ENCODE measurements around the gene CFAP410. TPM values are rescaled to one million over a fixed set of nuclear protein-coding genes. Genes with fewer than 3 reads are reported as not detected.

The CFAP410 gene
- 10 to 100 TPM; 48.0 to 54.2 TPM for total RNA-seq
- 39.0 to 44.3 reads per million in 2 donors for total RNA-seq

DNA sequence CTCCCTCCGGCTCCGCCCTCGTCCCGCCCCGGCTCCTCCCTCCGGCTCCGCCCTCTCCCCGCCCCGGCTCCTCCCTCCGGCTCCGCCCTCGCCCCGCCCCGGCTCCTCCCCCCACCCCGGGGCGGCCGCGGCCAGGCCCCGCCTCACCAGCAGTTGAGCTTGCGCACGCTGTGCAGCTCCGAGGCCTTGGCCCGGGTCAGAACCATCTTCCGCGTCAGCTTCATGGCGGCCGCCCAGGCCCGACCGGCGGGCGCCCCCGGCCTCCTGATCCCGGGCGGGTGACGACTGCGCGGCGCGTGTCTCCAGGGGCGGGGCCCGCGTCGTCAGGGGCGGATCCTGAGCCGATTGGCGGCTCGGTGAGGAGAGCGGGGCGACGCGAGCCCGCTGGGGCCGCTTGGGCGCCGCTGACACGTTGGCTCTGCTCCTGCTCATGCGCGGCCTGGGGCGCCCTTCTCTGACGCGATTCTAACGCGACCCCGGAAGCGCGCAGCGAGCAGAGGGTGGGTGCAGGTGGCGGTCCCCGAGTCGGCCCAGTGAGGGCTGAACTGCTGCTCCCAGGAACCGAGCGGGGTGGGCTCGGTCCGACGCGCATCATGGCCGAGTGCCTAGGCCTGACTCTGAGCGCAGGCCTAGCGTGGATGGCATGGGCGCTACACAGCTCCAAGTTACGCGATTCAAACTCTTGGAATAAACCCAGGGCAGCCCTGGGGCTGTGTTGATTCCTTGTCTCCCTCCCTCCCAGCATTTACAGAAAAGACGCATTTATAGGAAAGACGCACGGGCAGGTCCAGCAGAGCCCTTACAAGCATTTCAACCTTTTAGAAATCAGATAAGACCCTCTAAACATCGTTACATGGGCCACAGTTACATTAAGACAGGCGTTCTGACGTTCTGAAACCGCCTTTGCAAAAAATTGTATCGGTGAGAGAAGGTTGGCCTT, at the start of gene CFAP410:
CFAP410 (minus strand) TSS at position 420 of the 940 bp plus-strand sequence; CDS start at position 224, 196 bp downstream.
- Mint-ChIP-seq H3K36me3 (ENCODE audit: low read depth) (no peaks in the 10 kb centered on the region), H3K4me3 (peak within 1 kb of the TSS; percentile 95), H3K27ac (peak within 1 kb of the TSS; percentile 96), H3K27me3 (no peaks in the 10 kb centered on the region), H3K4me1 (peaks cover 9% of the 10 kb centered on the region)
- no peaks in the 10 kb centered on the region for H3K9me3 ChIP-seq (ENCODE audit: control insufficient read depth, low read length, poor library complexity, severe bottlenecking)
- DNase-seq (peak; percentile 92 to 94 (median 93)), ATAC-seq (peak; percentile 90)

DNA sequence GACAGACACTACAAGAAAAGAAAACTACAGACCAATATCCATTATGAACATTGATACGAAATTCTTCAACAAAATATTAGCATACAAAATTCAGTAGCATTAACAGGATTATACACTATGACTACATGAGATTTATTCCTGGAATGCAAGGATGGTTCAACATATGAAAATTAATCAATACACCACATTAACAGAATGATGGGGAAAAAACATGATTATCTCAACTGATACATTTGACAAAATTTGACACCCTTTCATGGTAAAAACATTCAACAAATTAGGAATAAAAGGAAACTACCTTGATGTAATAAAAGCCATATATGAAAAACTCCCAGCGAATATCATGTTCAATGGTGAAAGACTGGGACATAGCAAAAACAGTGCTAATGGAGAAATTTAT, 45.8 kb upstream of the CFAP410 start:
- Mint-ChIP-seq H3K4me1 (peaks cover 5% of the 10 kb centered on the region), H3K4me3 (no peak overlapping the region), H3K27me3 (no peaks in the 10 kb centered on the region), H3K27ac (no peak overlapping the region), H3K36me3 (ENCODE audit: low read depth) (peaks cover 19% of the 10 kb centered on the region)
- DNase-seq (no peak), ATAC-seq (no peak)
- H3K9me3 ChIP-seq (ENCODE audit: control insufficient read depth, low read length, poor library complexity, severe bottlenecking) = no peaks in the 10 kb centered on the region

DNA sequence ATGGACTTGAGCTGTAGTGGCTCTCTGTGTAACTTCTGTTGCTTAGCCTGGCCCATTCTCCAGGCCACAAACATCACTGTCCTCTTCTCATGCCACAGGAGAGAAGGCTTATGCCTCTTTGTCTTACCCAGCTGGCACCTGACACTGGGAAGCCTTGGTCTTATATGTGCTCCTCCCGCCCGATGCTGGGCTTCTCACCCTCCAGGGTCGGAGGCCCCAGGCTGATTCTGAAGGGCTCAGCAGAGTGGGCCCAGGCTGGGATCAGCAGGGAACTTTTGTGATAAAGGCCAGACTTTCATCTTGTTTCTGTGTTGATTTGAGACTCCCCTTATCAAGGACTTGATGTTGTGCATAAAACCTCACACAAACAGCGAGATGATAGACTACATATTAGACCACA, 44.0 kb upstream of the CFAP410 start:
- no peak overlapping the region for H3K4me3 Mint-ChIP-seq
- H3K9me3 ChIP-seq (ENCODE audit: control insufficient read depth, low read length, poor library complexity, severe bottlenecking) = no peaks in the 10 kb centered on the region
- no peak overlapping the region for H3K27ac Mint-ChIP-seq
- no peak for ATAC-seq
- no peak for DNase-seq
- no peaks in the 10 kb centered on the region for H3K27me3 Mint-ChIP-seq
- peaks cover 4% of the 10 kb centered on the region for H3K4me1 Mint-ChIP-seq
- peaks cover 17% of the 10 kb centered on the region for H3K36me3 Mint-ChIP-seq (ENCODE audit: low read depth)

DNA sequence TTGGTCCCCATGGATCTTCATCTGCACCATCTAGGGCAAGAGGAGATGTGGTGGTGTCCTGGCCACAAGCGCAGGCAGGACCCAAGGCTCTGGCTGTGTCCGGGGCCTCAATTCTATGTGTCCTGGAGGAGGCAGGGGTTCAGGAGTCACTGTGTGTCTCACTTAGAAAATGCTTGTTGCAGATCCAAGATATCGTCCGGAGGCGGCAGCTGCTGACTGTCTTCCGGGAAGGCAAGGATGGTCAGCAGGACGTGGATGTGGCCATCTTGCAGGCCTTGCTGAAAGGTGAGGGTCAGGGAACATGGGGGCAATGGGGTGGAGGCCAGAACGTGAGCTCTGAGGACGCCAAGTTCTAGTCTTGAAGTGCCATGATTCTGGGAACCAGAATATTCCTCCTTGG, 43.3 kb upstream of the CFAP410 start:
- ATAC-seq (no peak), DNase-seq (no peak)
- no peaks in the 10 kb centered on the region for H3K9me3 ChIP-seq (ENCODE audit: control insufficient read depth, low read length, poor library complexity, severe bottlenecking)
- Mint-ChIP-seq H3K27ac (no peak overlapping the region), H3K4me3 (no peak overlapping the region), H3K27me3 (no peaks in the 10 kb centered on the region), H3K36me3 (ENCODE audit: low read depth) (peaks cover 15% of the 10 kb centered on the region), H3K4me1 (peaks cover 5% of the 10 kb centered on the region)

DNA sequence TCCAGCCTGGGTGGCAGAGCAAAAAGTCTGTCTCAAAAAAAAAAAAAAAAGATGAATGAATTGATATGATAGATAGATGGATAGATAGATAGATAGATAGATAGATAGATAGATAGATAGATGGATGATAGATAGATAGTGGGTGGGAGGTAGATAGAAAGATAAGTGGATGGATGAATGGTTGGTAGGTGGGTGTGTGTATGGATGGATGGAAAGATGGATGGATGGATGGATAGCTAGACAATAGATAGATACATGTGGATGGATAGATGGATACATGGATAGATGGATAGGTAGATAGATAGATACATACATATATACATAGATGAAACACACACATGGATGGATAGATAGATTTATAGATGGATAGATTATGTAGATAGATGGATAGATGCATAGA, 42.7 kb upstream of the CFAP410 start:
- H3K27ac Mint-ChIP-seq = no peak overlapping the region
- H3K27me3 Mint-ChIP-seq = no peaks in the 10 kb centered on the region
- no peak overlapping the region for H3K4me3 Mint-ChIP-seq
- DNase-seq = no peak
- H3K36me3 Mint-ChIP-seq (ENCODE audit: low read depth) = peaks cover 15% of the 10 kb centered on the region
- no peak for ATAC-seq
- peaks cover 5% of the 10 kb centered on the region for H3K4me1 Mint-ChIP-seq
- no peaks in the 10 kb centered on the region for H3K9me3 ChIP-seq (ENCODE audit: control insufficient read depth, low read length, poor library complexity, severe bottlenecking)

DNA sequence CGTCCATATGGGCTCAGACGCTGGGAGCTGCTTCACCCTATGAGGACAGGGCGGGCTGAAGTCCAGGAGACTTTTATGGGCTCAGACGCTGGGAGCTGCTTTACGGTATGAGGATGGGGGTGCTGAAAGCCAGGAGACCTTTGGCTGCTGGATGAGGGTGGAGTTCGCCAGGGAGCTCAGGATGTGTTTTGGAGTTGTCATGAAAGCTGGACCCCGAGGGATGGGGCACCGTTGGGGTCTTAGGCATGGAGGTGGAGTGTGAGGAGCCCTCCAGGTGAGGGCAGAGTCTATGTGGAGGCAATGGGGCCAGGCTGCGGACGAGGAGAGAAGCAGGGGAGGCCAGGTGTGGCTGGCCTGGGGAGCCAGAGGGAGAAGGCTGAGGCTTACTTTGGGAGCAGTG, 41.7 kb upstream of the CFAP410 start:
- no peak for DNase-seq
- no peaks in the 10 kb centered on the region for H3K9me3 ChIP-seq (ENCODE audit: control insufficient read depth, low read length, poor library complexity, severe bottlenecking)
- Mint-ChIP-seq H3K36me3 (ENCODE audit: low read depth) (peaks cover 15% of the 10 kb centered on the region), H3K27ac (no peak overlapping the region), H3K4me3 (no peak overlapping the region), H3K4me1 (peaks cover 5% of the 10 kb centered on the region), H3K27me3 (no peaks in the 10 kb centered on the region)
- no peak for ATAC-seq

DNA sequence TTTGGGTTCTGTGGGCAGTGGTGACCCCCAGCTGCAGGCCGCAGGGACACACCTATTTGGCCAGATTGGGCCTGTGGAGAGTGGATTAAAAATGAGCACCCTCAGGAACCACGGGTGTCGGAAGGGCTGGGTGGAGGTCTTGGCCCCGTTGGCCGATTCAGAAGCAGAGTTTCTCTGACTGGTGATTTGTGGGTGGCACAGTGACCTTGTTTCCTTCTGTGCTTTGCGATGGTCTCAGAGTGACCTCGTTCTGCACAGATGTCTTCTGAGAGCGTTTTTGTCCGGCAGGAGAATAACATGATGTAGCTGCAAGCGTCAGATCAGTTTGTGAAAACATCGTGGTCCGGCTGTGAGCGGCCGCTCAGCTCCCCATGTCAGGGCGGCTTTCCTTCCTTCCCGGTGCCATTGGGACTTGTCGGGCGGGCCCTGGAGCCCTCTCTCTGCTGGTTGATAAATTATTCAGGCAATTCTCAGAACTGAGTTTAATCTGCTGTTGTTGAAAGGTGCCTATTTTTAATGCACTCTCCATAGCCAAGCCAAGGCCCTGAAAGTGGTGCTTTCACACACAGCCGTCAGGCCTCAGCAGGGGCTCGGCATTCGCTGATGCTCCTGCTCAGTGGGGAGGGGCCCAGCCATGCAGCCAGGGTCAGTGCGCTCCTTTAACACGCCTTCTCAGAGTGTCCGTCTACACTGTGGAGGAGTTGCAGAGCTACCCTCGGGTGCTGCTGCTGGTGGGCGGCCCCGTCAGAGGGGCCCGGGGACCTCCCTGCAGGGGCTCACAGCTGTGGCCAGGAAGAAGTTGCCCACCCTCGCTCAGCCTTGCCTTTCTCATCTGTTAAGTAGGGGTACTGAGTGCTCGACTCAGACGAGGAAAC, 41.0 kb upstream of the CFAP410 start:
- peaks cover 11% of the 10 kb centered on the region for H3K4me1 Mint-ChIP-seq
- H3K36me3 Mint-ChIP-seq (ENCODE audit: low read depth) = peaks cover 15% of the 10 kb centered on the region
- no peaks in the 10 kb centered on the region for H3K27me3 Mint-ChIP-seq
- H3K4me3 Mint-ChIP-seq = no peak overlapping the region
- no peak for DNase-seq
- no peak for ATAC-seq
- no peak overlapping the region for H3K27ac Mint-ChIP-seq
- H3K9me3 ChIP-seq (ENCODE audit: control insufficient read depth, low read length, poor library complexity, severe bottlenecking) = no peaks in the 10 kb centered on the region

DNA sequence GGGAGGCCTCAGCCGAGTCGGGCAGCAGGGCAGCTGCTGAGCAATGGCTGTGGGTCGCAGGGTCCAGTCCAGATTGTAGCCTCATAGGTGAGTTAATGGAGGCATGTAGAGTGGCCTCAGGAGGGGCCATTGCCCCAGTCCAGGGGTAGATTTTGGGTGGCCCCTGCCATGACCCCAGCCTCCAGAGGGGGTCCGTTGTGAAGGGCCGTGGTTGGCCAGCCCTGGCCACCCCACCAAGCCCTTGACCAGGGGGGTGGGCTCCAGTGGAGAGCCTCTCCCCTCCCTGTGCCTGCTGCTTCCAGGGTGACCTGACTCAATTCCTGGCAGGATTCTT, 40.3 kb upstream of the CFAP410 start:
- H3K4me1 Mint-ChIP-seq = peaks cover 19% of the 10 kb centered on the region
- peaks cover 18% of the 10 kb centered on the region for H3K36me3 Mint-ChIP-seq (ENCODE audit: low read depth)
- H3K4me3 Mint-ChIP-seq = no peak overlapping the region
- H3K27ac Mint-ChIP-seq = no peak overlapping the region
- no peaks in the 10 kb centered on the region for H3K9me3 ChIP-seq (ENCODE audit: control insufficient read depth, low read length, poor library complexity, severe bottlenecking)
- DNase-seq (no peak), ATAC-seq (no peak)
- no peaks in the 10 kb centered on the region for H3K27me3 Mint-ChIP-seq

DNA sequence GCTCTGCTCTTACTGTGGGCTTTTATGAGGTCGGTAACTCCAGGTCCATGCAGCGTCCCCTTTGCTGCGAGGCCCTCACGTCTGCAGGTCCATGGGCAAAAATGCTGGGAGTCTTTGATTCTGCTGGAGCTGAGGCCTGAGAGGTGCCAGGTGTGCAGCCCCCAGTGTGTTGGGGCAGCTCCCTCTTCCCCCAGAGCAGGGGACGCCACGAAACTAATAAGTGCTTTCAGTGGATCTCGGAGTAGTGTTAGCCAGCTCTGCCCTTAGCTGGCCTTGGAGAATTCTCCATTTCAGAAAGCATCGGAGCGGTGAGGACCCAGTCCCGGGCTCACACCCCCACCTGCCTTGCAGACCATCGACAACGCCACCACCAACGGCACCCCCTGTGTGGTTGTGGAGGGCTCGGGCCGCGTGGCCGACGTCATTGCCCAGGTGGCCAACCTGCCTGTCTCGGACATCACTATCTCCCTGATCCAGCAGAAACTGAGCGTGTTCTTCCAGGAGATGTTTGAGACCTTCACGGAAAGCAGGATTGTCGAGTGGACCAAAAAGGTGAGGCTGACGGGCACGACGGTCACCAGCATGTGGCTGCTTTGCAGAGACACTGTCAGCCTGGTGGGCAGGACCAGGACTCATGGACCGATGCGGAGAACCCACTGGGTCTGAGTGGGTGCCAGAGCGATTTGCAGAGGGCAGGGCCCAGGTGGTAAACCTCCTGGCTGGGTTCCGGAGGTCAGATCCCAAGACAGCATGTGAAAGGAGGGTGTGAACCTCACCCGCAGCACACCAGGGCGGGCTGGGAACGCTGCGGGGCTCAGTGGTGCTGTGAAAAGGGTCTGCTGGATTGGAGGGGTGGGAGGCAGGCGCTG, 39.7 kb upstream of the CFAP410 start:
- DNase-seq (no peak), ATAC-seq (no peak)
- H3K27me3 Mint-ChIP-seq = no peaks in the 10 kb centered on the region
- no peak overlapping the region for H3K4me3 Mint-ChIP-seq
- H3K27ac Mint-ChIP-seq = no peak overlapping the region
- peaks cover 17% of the 10 kb centered on the region for H3K36me3 Mint-ChIP-seq (ENCODE audit: low read depth)
- peaks cover 20% of the 10 kb centered on the region for H3K4me1 Mint-ChIP-seq
- H3K9me3 ChIP-seq (ENCODE audit: control insufficient read depth, low read length, poor library complexity, severe bottlenecking) = no peaks in the 10 kb centered on the region

DNA sequence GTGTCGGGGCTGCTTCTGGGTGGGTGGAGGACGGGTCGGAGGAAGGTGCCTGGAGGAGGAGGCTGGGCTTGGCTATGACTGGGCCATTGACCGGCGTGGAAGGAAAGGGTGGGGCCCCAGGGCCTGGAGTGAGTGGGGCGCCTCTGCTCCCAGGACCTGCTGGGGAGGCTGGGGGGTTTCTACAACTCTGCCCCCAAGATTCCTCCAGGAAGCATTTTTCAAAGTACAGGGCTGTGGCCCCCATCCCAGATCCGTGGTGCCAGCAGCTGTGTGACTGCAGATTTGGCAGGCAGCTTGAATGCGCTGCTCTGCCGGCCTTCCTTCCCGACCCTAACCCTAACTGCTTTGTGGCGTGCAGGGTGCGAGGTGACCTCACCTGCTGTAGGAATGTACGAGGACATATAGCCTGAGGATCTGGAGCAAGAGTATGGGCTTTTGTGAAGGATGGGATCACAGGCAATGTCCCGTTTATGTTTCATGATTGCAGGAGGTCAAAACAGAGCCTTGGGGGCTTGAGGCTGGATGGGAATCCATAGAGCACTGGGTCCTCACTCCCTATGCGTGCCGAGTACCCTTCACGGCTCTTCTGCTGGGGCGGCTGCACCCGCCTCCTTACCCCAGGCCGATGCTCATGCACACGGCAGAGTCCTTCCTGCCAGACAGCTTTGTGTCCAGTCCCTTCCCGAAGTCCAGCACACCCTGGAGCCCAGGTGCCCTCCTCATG, 38.9 kb upstream of the CFAP410 start:
- H3K9me3 ChIP-seq (ENCODE audit: control insufficient read depth, low read length, poor library complexity, severe bottlenecking) = no peaks in the 10 kb centered on the region
- no peaks in the 10 kb centered on the region for H3K27me3 Mint-ChIP-seq
- no peak overlapping the region for H3K4me3 Mint-ChIP-seq
- H3K36me3 Mint-ChIP-seq (ENCODE audit: low read depth) = peaks cover 13% of the 10 kb centered on the region
- peaks cover 20% of the 10 kb centered on the region for H3K4me1 Mint-ChIP-seq
- ATAC-seq = no peak
- DNase-seq = no peak
- no peak overlapping the region for H3K27ac Mint-ChIP-seq

DNA sequence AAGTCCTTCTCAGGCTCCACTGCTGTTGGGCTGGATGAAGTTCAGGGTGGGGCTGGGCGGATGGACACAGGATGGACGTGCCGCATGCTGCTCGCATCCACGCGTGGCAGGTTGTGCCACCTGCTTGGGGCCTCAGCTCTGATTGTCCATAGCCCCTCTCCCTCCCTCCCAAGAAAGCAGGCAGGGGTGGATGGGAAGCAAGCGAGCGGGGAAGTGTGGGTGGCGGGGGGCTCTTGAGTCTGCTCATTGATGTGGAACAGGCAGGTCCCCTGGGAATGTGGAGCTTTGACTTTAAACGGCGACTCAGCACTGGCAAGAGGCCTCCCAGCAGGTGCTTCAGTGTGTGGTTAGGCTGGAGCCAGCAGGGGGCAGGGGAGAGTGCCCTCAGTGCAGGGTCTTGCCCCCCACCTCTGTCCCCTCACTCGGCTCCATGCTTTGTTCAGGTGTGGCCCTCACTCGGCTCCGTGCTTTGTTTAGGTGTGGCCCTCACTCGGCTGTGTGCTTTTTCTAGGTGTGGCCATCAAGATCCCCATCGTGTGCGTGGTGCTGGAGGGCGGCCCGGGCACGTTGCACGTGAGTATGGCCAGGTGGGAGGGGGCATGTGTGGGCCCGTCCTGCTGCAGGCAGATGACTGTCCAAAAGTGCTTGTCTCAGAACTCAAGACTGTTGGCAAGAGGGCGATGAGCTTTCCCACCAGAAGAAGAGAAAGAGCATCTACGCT, 38.2 kb upstream of the CFAP410 start:
- H3K27me3 Mint-ChIP-seq = no peaks in the 10 kb centered on the region
- no peaks in the 10 kb centered on the region for H3K9me3 ChIP-seq (ENCODE audit: control insufficient read depth, low read length, poor library complexity, severe bottlenecking)
- no peak for ATAC-seq
- peaks cover 13% of the 10 kb centered on the region for H3K36me3 Mint-ChIP-seq (ENCODE audit: low read depth)
- no peak for DNase-seq
- H3K4me1 Mint-ChIP-seq = peaks cover 20% of the 10 kb centered on the region
- no peak overlapping the region for H3K27ac Mint-ChIP-seq
- H3K4me3 Mint-ChIP-seq = no peak overlapping the region

DNA sequence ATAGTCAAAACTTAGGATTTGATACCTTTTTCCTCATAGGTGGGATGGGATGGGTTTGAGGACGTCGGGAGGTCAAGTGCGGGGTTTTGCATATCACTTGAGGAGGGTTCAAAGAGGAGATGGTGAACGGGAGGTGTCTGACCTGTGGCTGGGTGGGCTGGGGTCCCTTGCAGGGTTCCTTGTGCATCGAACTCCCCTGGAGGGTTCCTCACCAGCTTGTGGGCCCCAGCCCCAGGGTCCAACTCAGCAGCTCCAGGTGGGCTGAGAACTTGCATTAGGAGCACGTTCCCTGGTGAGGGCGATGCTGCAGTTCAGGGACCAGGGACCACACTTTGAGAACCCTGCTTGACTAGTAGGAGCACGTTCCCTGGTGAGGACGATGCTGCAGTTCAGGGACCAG, 37.4 kb upstream of the CFAP410 start:
- no peaks in the 10 kb centered on the region for H3K9me3 ChIP-seq (ENCODE audit: control insufficient read depth, low read length, poor library complexity, severe bottlenecking)
- Mint-ChIP-seq H3K27ac (no peak overlapping the region), H3K4me3 (no peak overlapping the region), H3K27me3 (no peaks in the 10 kb centered on the region), H3K4me1 (peaks cover 20% of the 10 kb centered on the region), H3K36me3 (ENCODE audit: low read depth) (peaks cover 8% of the 10 kb centered on the region)
- DNase-seq = no peak
- no peak for ATAC-seq

All from T-helper 17 cell (primary cell).